NCI-H2029 treated with DMSO at 0.1 percent for 48 hours (cell line): ENCODE measurements around the gene PLCH1.
A peak's percentile ranks its signal among the peaks of the same experiment; 100 is the strongest.

Source experiments
- DNase-seq: peaks from one replicate; lab custom pipeline; 2025; lab: John Stamatoyannopoulos, UW

The PLCH1 gene

DNA sequence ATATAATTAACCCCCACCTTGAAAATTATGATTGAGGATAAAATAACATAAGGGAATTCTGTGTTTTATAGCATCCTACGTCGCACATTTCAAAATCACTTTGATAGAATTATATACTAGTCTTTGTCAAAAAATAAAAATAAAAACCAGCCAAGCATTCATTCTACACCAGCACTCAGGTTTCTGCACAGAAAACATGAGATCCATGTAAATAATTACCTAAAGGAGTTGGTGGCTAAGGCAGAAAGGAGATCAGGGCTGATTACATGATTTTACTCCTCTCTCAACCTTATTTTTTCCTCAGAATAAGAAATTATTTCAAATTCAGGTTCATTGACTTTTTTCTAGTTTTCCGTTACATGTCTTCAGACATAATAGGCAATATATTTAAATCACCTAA is 194.5 kb downstream of the PLCH1 start:
- no peak for DNase-seq

GRCh38 chr3:155549087-155549486 is 195.8 kb downstream of the PLCH1 start:
- no peak for DNase-seq

GRCh38 chr3:155548195-155548594 is 196.7 kb downstream of the PLCH1 start:
- no peak for DNase-seq

GRCh38 chr3:155535098-155535497 is 209.8 kb downstream of the PLCH1 start:
- DNase-seq = no peak

DNA sequence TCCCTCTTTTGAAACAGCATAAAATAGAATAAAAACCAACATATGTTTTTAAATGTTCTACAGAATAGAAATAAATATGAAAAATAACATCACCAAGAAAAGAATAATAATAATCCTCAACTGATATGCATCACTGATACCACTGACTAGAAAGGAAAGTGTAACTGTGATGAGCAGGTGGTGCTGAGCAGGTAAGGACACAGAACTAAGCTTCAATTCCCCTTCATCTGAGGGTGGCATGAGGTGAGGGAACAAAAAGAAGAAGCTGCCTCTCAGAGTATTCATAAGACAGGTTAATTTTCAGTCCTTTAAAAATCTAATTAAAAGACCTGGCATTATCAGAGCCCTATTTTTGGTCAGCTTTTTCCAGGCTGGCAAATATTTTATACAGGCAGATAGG is 216.3 kb downstream of the PLCH1 start:
- DNase-seq = no peak

GRCh38 chr3:155525324-155525833 is 219.5 kb downstream of the PLCH1 start:
- no peak for DNase-seq

- DNase-seq = no peak
Measured at GRCh38 chr3:155520463-155520862, 224.4 kb downstream of the PLCH1 start.

DNA sequence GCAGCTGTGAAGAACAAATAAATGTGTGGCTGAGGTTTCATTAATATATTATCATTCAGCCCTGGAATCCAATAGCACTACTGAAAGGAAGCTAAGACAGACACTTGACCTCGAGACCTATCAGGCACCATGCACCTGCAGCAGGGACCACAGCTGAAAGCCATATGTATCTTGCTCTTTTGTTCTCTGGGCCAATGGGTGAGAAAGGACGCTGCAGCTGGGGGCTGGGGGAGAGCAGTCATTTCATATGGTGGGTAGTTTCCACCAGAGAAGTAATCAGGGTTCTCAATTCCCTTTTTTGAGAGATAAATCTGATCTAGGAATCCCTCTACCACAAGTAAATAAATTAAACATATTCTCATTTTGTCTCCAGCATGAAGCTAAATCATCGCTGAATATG is 225.8 kb downstream of the PLCH1 start:
- peak; percentile 57 for DNase-seq

DNA sequence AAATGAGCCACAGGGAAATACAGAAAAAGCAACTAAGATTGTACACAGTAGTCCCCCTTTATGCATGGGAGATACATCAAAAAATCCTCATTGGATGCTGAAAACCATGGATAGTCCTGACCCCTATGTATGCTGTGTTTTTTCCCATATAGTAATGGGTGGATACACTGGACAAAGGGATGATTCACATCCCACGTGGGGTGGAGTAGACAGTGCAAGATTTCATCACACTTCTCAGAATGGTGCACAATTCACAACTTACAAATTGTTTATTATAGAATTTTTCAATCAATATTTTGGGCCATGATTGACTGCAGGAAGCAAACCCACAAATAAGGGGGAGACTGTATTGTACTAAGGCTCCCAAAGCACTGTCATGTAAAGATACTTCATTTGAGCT is 227.0 kb downstream of the PLCH1 start:
- DNase-seq = no peak

DNA sequence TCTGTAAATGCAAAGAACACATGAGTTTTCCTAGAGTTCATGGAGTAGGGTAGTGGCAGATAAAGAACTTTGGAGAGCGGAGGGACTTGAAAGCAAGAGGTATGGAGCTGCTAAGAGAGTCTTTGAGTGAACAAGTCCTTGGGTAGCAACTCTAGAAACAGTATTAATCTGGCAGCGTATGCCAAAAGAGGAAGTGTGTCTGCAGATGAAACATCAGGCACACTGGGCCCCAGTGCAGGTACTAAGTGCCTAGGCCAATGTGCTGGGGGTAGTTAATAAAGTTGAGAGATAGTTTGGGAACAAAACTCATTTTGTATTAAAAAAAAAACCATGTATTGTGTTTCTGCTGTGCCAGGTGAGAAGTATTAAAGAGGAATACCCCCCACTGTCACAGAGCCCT is 228.4 kb downstream of the PLCH1 start:
- DNase-seq = no peak

GRCh38 chr3:155512867-155513261 is 232.0 kb downstream of the PLCH1 start:
- no peak for DNase-seq

- DNase-seq = no peak
Measured at GRCh38 chr3:155512175-155512866, 232.6 kb downstream of the PLCH1 start.

DNA sequence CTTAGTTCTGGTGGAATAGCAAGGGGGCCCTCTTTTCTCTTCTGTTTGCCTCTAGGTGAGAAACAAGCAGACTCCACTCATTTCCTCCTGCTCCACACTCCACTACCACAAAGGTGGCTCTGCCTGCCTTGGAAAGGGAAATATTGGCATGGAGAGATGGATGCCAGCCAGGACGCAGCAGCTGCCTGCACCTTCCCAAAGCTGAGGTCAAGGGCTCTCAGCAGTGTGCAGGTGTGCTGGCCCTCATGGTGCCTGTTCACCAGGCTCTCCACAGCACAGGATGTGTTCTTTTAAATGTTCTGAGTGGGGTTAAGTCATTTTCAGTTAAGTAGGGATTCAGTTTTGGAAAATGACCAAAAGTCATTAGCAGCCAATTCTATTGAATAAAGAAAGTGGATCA is 240.2 kb downstream of the PLCH1 start:
- DNase-seq = peak; percentile 95

DNA sequence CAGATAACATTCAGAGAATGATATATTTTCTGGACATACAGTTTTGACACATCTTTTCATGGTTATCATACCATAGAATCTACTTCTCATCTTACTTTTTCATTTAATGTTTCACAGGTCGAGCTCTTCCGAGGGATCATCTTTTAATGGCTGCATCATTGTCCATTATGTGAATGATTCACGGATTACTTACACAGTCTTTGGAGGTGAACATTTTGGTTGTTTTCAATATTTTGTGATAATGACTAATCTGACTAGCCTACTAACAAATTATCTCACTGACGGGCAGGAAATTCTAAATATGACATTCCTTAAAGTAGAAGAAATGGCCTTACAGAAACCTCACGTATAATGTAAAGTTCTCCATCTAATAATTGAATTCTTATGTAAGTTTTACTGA is 242.2 kb downstream of the PLCH1 start:
- DNase-seq = no peak

- no peak for DNase-seq
Measured at GRCh38 chr3:155500194-155500818, 244.6 kb downstream of the PLCH1 start.

DNA sequence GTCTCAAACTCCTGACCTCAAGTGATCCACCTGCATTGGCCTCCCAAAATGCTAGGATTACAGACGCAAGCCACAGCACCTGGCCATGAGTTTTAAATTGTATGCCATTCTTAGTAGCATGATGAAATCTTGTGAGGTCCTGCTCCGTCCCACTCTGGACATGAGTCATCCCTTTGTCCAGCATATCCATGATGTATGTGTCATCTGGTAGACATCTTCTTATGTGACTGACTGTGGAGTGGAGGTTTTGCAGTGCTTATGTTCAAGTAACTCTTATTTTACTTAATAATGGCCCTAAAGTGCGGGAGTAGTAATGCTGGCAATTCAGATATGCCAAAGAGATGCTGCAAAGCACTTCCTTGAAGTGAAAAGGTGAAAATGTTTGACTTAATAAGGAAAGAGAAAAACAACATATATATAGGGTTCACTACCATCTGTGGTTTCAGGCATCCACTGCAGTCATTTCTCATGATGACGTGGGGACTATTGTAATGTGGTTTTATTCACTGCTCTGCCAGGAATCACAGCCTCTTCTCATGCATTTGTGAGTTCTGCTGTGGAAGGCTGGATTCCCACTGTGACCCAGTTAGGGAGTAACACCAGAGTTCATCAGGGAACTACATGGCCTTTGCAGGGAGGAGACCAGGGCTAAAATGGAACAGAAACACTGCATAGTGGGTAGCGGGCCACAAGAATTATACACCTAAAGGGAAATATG is 246.8 kb downstream of the PLCH1 start:
- DNase-seq = no peak

DNA sequence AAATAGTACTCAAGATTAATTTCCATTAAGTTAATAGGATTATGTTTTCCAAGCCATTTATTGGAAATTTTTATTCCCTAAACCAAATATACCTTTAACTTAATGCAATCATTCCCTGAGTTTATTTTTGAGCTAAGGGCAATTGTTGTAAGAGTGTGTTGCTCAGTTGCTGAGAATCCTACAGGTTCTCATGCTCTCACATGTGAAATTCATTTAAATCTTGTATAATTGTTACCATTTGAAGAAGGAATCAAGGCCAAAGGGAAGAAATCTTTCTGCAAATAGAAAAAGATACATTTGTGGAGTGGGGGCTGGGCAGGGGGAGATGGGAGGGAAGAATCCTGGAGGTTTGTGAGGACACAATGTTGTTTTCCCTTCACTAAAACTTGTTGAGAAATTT is 248.7 kb downstream of the PLCH1 start:
- DNase-seq = no peak

- DNase-seq = no peak
Measured at GRCh38 chr3:155495387-155495786, 249.5 kb downstream of the PLCH1 start.

GRCh38 chr3:155494332-155494731 is 250.5 kb downstream of the PLCH1 start:
- DNase-seq = no peak

- DNase-seq = no peak
Measured at GRCh38 chr3:155492841-155493240, 252.0 kb downstream of the PLCH1 start.

- no peak for DNase-seq
Measured at GRCh38 chr3:155491696-155492095, 253.2 kb downstream of the PLCH1 start.

GRCh38 chr3:155488671-155489070 is 256.2 kb downstream of the PLCH1 start:
- no peak for DNase-seq

GRCh38 chr3:155485897-155486296 is 259.0 kb downstream of the PLCH1 start:
- no peak for DNase-seq
